K562 (cell line): ENCODE results near the gene KCTD19. TPM values are rescaled to one million over a fixed set of nuclear protein-coding genes. Genes with fewer than 3 reads are reported as not detected.

ENCODE experiments used
- CBFA2T2 ChIP-seq: fragments of 450-650 bp; conservative IDR thresholded peaks from 2 replicates; pipeline ENCODE4 v1.6.1; 2017; ENCODE audit warnings: mild to moderate bottlenecking
- EP400 ChIP-seq: fragments of 450-650 bp; IDR thresholded peaks from 2 replicates; pipeline ENCODE4 v1.6.1; 2017; ENCODE audit warnings: antibody characterized with exemption, mild to moderate bottlenecking, moderate library complexity
- KAT2B ChIP-seq: IDR thresholded peaks from one replicate; pipeline ENCODE4 v1.6.1; 2012; ENCODE audit warnings: low read depth, mild to moderate bottlenecking, control low read depth, inconsistent platforms, low read length, moderate library complexity
- KDM4B ChIP-seq, 2 experiments: fragments of 450-650 bp in 1 of 2; sonication (generic) in 1 of 2; IDR thresholded peaks; 2 replicates each; pipeline ENCODE4 v1.6.1; 2016 to 2017; ENCODE audit warnings: borderline replicate concordance in 2 of 2, antibody characterized with exemption in 1 of 2, low read depth in 1 of 2, mild to moderate bottlenecking in 1 of 2
- MTA3 ChIP-seq: fragments of 450-650 bp; formaldehyde crosslinking; IDR thresholded peaks from 2 replicates; pipeline ENCODE4 v1.6.1; 2017; ENCODE audit warnings: mild to moderate bottlenecking, borderline replicate concordance
- RBM22 ChIP-seq: fragments of 200-400 bp; formaldehyde crosslinking; IDR thresholded peaks from 2 replicates; pipeline ENCODE4 v1.6.1; 2018; ENCODE audit warnings: low read length, low read depth; ENCODE audit not compliant: poor library complexity, severe bottlenecking
- RHOXF2B ChIP-seq: fragments of 250-450 bp; sonication (Bioruptor Pico); conservative IDR thresholded peaks from 2 replicates; pipeline ENCODE4 v1.5.1; 2021
- SP1 ChIP-seq: sonication (generic); formaldehyde crosslinking; IDR thresholded peaks from 2 replicates; pipeline ENCODE4 v1.8.1; 2022; ENCODE audit warnings: mild to moderate bottlenecking, missing genetic modification reagents
- TRIM28 ChIP-seq: fragments of 450-650 bp; IDR thresholded peaks from 2 replicates; pipeline ENCODE4 v1.6.1; 2017
- U2AF1 ChIP-seq: fragments of 200-400 bp; formaldehyde crosslinking; optimal IDR thresholded peaks from 2 replicates; pipeline ENCODE3; 2017; ENCODE audit warnings: mild to moderate bottlenecking, low read depth, low read length, moderate library complexity
- ZBED1 ChIP-seq: IDR thresholded peaks from 2 replicates; pipeline ENCODE4 v1.6.1; 2014
- ZNF444 ChIP-seq: fragments of 250-450 bp; sonication (Bioruptor Pico); IDR thresholded peaks from 2 replicates; pipeline ENCODE4 v1.4.0; 2020; ENCODE audit warnings: mild to moderate bottlenecking, moderate library complexity
- ZNF699 ChIP-seq: fragments of 250-450 bp; sonication (Bioruptor Pico); IDR thresholded peaks from 2 replicates; pipeline ENCODE4 v1.8.0; 2021; ENCODE audit warnings: mild to moderate bottlenecking, moderate library complexity; ENCODE audit not compliant: insufficient replicate concordance
- polyA plus RNA-seq, 8 experiments: library from polyadenylated mRNA; depleted of rRNA in 4 of 8; stranded (reverse) in 5 of 8; unstranded in 3 of 8; fragments of >200 nt; fragmentation: Nextera tagmentation in 2 of 8; fragmentation: Illumina TruSeq in 1 of 8; extraction: Ambion mirVana in 2 of 8; extraction: Trizol in 1 of 8; gene quantifications; 2 replicates each; pipeline versions ENCODE4 v1.2.1 to v1.2.3, GENCODE V29; 2011 to 2014; ENCODE audit warnings: inconsistent platforms in 1 of 8, missing spikeins in 1 of 8
- total RNA-seq, 7 experiments: library from RNA; depleted of rRNA in 6 of 7; stranded (reverse); fragments of >200 nt in 6 of 7; fragmentation: Illumina TruSeq in 2 of 7; extraction: Trizol in 2 of 7; gene quantifications; 2 replicates each; pipeline versions ENCODE4 v1.2.1 to v1.2.3, GENCODE V29; 2011 to 2021; ENCODE audit warnings: low replicate concordance in 1 of 7
- TF ChIP-seq, protein P1 (sequence below): fragments of 450-650 bp; IDR thresholded peaks from 2 replicates; pipeline ENCODE4 v1.7.1; 2018; ENCODE audit warnings: mild to moderate bottlenecking, low read depth; ENCODE audit not compliant: partially characterized antibody
- TF ChIP-seq, protein P2 (sequence below): fragments of 250-450 bp; sonication (Bioruptor Pico); IDR thresholded peaks from 2 replicates; pipeline ENCODE4 v1.8.0; 2022; ENCODE audit warnings: inconsistent platforms, mild to moderate bottlenecking, moderate library complexity, borderline replicate concordance
- TF ChIP-seq, protein P3 (sequence below): fragments of 450-650 bp; formaldehyde crosslinking; IDR thresholded peaks from 2 replicates; pipeline ENCODE4 v1.4.0; 2022; ENCODE audit warnings: missing genetic modification characterization
- TF ChIP-seq, protein P4 (sequence below): fragments of 250-450 bp; sonication (Bioruptor Pico); IDR thresholded peaks from 2 replicates; pipeline ENCODE4 v1.4.0; 2020; ENCODE audit warnings: mild to moderate bottlenecking, moderate library complexity, borderline replicate concordance
- TF ChIP-seq, protein P5 (sequence below): fragments of 250-450 bp; sonication (Bioruptor Pico); IDR thresholded peaks from 2 replicates; pipeline ENCODE4 v1.4.0; 2020; ENCODE audit warnings: mild to moderate bottlenecking

The KCTD19 gene
- total and polyA plus RNA-seq, 9 of the 15 experiments (the other 6 are each of a cell fraction or from before 2014, with no cell fraction given), result 0.03 to 0.91 (median 0.22) TPM; not detected in 2

DNA sequence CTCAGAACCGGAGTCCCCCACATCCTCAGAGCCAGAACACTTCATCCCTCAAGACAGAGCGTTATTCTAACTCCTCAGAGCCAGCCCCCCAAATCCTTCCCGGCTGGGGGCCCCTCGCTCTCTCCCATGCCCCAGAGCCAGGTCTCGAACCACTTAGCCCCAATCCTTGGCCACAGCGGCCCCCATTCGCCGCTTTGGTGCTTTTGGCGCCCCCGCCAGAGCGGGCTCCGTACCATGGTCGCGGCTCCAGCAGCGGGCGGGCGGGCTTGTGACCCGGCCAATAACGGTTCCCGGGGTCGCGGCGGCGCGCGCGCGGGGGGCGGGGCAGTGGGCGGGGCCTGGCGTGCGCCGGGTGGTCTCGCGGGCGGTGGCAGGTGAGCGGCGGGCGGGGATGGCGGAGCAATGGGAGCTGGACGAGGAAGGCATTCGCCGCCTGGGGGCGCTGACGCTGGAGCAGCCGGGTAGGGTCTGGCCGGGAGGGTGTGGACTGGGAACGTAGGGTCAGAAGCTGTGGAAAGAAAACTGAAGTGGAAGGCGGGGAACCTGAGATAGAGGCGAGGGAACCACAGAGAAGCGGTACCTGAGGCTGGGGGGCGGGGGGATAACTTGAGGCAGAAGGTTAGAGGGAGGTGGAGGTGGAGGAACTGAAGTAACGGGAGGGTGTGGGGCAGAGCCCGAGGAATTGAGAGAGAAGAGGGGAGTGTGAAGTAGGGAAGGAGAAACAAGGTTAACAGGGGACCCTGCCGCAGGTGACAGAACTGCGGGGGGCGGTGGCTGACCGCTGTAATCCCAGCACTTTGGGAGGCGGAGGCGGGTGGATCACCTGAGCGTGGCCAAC, at the start of gene KCTD19, which contains the start of gene LRRC36 (continued):
- TF ChIP-seq, protein P1, sequence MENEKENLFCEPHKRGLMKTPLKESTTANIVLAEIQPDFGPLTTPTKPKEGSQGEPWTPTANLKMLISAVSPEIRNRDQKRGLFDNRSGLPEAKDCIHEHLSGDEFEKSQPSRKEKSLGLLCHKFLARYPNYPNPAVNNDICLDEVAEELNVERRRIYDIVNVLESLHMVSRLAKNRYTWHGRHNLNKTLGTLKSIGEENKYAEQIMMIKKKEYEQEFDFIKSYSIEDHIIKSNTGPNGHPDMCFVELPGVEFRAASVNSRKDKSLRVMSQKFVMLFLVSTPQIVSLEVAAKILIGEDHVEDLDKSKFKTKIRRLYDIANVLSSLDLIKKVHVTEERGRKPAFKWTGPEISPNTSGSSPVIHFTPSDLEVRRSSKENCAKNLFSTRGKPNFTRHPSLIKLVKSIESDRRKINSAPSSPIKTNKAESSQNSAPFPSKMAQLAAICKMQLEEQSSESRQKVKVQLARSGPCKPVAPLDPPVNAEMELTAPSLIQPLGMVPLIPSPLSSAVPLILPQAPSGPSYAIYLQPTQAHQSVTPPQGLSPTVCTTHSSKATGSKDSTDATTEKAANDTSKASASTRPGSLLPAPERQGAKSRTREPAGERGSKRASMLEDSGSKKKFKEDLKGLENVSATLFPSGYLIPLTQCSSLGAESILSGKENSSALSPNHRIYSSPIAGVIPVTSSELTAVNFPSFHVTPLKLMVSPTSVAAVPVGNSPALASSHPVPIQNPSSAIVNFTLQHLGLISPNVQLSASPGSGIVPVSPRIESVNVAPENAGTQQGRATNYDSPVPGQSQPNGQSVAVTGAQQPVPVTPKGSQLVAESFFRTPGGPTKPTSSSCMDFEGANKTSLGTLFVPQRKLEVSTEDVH, result no peak
- TF ChIP-seq ZNF699 (CRISPR knock-in tag), result no peak
- TF ChIP-seq U2AF1, result no peak
- TF ChIP-seq, protein P2, sequence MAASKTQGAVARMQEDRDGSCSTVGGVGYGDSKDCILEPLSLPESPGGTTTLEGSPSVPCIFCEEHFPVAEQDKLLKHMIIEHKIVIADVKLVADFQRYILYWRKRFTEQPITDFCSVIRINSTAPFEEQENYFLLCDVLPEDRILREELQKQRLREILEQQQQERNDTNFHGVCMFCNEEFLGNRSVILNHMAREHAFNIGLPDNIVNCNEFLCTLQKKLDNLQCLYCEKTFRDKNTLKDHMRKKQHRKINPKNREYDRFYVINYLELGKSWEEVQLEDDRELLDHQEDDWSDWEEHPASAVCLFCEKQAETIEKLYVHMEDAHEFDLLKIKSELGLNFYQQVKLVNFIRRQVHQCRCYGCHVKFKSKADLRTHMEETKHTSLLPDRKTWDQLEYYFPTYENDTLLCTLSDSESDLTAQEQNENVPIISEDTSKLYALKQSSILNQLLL, result no peak
- TF ChIP-seq CBFA2T2, result no peak
- TF ChIP-seq EP400, result no peak
- TF ChIP-seq ZNF444 (CRISPR knock-in tag), result no peak
- no peak for TF ChIP-seq MTA3
- TF ChIP-seq, protein P3, sequence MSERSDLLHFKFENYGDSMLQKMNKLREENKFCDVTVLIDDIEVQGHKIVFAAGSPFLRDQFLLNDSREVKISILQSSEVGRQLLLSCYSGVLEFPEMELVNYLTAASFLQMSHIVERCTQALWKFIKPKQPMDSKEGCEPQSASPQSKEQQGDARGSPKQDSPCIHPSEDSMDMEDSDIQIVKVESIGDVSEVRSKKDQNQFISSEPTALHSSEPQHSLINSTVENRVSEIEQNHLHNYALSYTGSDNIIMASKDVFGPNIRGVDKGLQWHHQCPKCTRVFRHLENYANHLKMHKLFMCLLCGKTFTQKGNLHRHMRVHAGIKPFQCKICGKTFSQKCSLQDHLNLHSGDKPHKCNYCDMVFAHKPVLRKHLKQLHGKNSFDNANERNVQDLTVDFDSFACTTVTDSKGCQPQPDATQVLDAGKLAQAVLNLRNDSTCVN (CRISPR knock-in tag), result peak; percentile 83; the same call in 1 of the 2 replicates
- TF ChIP-seq, protein P4, sequence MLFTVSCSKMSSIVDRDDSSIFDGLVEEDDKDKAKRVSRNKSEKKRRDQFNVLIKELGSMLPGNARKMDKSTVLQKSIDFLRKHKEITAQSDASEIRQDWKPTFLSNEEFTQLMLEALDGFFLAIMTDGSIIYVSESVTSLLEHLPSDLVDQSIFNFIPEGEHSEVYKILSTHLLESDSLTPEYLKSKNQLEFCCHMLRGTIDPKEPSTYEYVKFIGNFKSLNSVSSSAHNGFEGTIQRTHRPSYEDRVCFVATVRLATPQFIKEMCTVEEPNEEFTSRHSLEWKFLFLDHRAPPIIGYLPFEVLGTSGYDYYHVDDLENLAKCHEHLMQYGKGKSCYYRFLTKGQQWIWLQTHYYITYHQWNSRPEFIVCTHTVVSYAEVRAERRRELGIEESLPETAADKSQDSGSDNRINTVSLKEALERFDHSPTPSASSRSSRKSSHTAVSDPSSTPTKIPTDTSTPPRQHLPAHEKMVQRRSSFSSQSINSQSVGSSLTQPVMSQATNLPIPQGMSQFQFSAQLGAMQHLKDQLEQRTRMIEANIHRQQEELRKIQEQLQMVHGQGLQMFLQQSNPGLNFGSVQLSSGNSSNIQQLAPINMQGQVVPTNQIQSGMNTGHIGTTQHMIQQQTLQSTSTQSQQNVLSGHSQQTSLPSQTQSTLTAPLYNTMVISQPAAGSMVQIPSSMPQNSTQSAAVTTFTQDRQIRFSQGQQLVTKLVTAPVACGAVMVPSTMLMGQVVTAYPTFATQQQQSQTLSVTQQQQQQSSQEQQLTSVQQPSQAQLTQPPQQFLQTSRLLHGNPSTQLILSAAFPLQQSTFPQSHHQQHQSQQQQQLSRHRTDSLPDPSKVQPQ (CRISPR knock-in tag), result no peak
- TF ChIP-seq TRIM28, result no peak
- TF ChIP-seq, protein P5, sequence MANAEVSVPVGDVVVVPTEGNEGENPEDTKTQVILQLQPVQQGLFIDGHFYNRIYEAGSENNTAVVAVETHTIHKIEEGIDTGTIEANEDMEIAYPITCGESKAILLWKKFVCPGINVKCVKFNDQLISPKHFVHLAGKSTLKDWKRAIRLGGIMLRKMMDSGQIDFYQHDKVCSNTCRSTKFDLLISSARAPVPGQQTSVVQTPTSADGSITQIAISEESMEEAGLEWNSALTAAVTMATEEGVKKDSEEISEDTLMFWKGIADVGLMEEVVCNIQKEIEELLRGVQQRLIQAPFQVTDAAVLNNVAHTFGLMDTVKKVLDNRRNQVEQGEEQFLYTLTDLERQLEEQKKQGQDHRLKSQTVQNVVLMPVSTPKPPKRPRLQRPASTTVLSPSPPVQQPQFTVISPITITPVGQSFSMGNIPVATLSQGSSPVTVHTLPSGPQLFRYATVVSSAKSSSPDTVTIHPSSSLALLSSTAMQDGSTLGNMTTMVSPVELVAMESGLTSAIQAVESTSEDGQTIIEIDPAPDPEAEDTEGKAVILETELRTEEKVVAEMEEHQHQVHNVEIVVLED (CRISPR knock-in tag), result no peak
- no peak for TF ChIP-seq KDM4B (IDR thresholded peaks at IDR 0.05; ENCODE audit: borderline replicate concordance in 2 of 2, low read depth in 1 of 2)
- no peak for TF ChIP-seq ZBED1
- TF ChIP-seq RBM22, result no peak
- no peak for TF ChIP-seq RHOXF2B (CRISPR knock-in tag)
- peak; percentile 44; the same call in 1 of the 2 replicates for TF ChIP-seq SP1 (CRISPR knock-in tag)
- no peak for TF ChIP-seq KAT2B
